Measurements from ENCODE around the gene FABP7. TPM values are rescaled to one million over a fixed set of nuclear protein-coding genes. Genes with fewer than 3 reads are reported as not detected.

The FABP7 gene
- total and polyA plus RNA-seq, 2 of the 13 experiments (the other 11 are each of a cell fraction or from before 2014, with no cell fraction given): not detected

GRCh38 chr6:122798099-122798641 lies 18.7 kb downstream of the FABP7 start (continued):
- TF ChIP-seq CBX5 (CRISPR knock-in tag; IDR thresholded peaks at IDR 0.05; ENCODE audit: borderline replicate concordance) (peak; percentile 77; the same call in 1 of the 2 replicates), ZFP37 (CRISPR knock-in tag; IDR thresholded peaks at IDR 0.05; ENCODE audit: borderline replicate concordance) (0 out of 2 replicates have a peak, but pooled peaks have one; percentile 41), IRF2 (CRISPR knock-in tag; IDR thresholded peaks at IDR 0.05) (peak; percentile 92), MYPOP (CRISPR knock-in tag; IDR thresholded peaks at IDR 0.05) (peak; percentile 61; the same call in 1 of the 2 replicates), ZFP36L1 (CRISPR knock-in tag; IDR thresholded peaks at IDR 0.05) (peak; percentile 75; the same call in 1 of the 2 replicates), ZFP41 (CRISPR knock-in tag; IDR thresholded peaks at IDR 0.05; ENCODE audit: borderline replicate concordance) (no peak), MAF1 (CRISPR knock-in tag; IDR thresholded peaks at IDR 0.05; ENCODE audit: borderline replicate concordance) (no peak), BCLAF1 (IDR thresholded peaks at IDR 0.05) (no peak), ZMAT5 (CRISPR knock-in tag; IDR thresholded peaks at IDR 0.05; ENCODE audit: borderline replicate concordance, low read depth) (no peak), ZNF775 (CRISPR knock-in tag; IDR thresholded peaks at IDR 0.05; ENCODE audit: borderline replicate concordance) (no peak), ZHX2 (IDR thresholded peaks at IDR 0.05; ENCODE audit: low read depth) (no peak), ZHX2 (CRISPR knock-in tag; IDR thresholded peaks at IDR 0.05; ENCODE audit: borderline replicate concordance) (no peak), ZNF335 (CRISPR knock-in tag; IDR thresholded peaks at IDR 0.05) (peak; percentile 66; the same call in 1 of the 2 replicates), FOXA3 (CRISPR knock-in tag; IDR thresholded peaks at IDR 0.05) (peak; percentile 90), CHD4 (IDR thresholded peaks at IDR 0.05; ENCODE audit: borderline replicate concordance, low read length) (no peak), PCBP2 (optimal IDR thresholded peaks at IDR 0.05; ENCODE audit: low read depth, low read length, poor library complexity, severe bottlenecking) (no peak), ZNF547 (CRISPR knock-in tag; IDR thresholded peaks at IDR 0.05) (no peak)
